Inflammatory macrophage (primary cell): Measurements from ENCODE around the gene MAGEA9B.
"Not testable (repeated sequence)": the region's sequence is repeated elsewhere in the genome, so short reads cannot be mapped to it uniquely, and the experiment has no call there.

Source experiments
- DNase-seq, 2 donors: peaks; one replicate each; pipeline ENCODE4 v3.0.0-alpha.2; 2020 to 2022

Gene MAGEA9B

DNA sequence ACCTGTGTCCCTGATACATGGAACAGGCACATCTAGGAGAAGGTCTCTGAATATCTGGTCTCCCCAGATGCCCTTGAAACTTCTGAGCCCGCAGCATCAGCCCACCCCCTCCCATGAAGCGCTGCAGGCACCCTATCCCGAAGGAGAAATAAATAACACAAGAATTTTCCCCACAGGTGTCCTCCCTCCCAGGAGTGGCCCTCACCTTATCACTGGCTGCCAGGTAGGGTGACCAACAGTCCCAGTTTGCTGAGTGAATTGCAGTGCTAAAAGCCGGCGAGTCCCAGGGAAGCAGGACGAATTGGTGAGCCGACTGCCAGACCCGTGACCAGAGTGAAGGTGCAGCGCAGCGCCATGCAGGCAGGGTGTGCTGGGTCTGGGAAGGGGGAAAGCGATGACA is 53.3 kb downstream of the MAGEA9B start:
- not testable (repeated sequence) for DNase-seq

DNA sequence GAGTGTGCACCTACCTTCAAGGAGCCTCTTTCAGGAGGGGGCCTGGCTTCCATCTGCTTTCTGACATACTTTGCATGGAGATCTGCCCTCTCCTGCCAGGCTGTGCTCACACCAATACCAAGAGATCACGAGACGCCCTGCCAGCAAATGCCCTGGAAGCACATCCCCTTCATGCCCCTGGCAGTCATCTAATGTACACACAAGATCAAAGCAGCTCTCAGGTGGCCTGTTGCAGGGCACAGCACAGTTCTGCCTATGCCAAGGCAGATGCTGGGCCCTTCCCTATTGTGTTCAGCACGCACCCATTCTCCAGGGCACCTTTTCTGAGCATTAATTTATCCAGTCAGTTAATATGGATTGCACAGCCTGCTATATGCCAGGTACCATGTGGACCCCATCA is 54.4 kb downstream of the MAGEA9B start:
- DNase-seq = not testable (repeated sequence)
